Measurements from ENCODE around the gene TIFAB. TPM values are rescaled to one million over a fixed set of nuclear protein-coding genes. Genes with fewer than 3 reads are reported as not detected.

The TIFAB gene
- not detected in 5 replicates for total RNA-seq (2022; extraction: Qiagen RNA extraction)

GRCh38 chr5:135452321-135453030, at the start of gene TIFAB:
Gene TIFAB, minus strand, starts transcription at chr5:135452351. Its CDS starts 2,412 bp downstream, at chr5:135449939.

DNA sequence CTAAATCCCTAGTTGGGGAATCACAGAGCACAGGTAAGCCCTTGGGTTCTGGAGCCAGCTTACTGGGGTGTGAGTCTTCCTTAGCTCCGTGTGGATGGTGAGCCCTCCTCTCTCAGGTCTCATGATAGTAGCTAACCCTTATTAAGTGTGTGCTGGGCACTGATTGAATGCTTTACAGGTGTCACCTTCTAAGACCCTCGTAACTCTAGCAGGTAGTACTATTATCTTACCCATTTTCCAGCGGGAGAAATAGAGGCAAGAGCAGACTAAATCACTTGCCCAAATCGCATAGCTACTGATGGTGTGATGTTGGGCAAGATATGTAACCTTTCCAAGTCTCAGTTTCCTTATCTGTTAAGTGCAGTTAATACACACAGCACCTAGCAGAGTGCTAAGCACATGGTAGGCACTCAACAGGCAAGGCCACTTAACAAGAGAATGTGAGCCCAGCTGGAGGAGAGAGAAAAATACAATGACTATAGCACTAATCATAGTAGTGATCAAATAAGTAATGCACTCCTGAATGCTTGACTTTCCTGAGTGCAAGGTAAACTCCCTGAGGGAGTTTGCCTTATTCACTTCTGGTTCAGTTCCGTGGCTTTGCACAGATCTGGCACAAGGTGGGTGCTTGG, 4.7 kb downstream of the TIFAB start, which contains the start of gene DCANP1:
Gene DCANP1 (minus strand): TSS at position 51 of the 632 bp plus-strand sequence. CDS start 240 bp downstream, outside the sequence.

DNA sequence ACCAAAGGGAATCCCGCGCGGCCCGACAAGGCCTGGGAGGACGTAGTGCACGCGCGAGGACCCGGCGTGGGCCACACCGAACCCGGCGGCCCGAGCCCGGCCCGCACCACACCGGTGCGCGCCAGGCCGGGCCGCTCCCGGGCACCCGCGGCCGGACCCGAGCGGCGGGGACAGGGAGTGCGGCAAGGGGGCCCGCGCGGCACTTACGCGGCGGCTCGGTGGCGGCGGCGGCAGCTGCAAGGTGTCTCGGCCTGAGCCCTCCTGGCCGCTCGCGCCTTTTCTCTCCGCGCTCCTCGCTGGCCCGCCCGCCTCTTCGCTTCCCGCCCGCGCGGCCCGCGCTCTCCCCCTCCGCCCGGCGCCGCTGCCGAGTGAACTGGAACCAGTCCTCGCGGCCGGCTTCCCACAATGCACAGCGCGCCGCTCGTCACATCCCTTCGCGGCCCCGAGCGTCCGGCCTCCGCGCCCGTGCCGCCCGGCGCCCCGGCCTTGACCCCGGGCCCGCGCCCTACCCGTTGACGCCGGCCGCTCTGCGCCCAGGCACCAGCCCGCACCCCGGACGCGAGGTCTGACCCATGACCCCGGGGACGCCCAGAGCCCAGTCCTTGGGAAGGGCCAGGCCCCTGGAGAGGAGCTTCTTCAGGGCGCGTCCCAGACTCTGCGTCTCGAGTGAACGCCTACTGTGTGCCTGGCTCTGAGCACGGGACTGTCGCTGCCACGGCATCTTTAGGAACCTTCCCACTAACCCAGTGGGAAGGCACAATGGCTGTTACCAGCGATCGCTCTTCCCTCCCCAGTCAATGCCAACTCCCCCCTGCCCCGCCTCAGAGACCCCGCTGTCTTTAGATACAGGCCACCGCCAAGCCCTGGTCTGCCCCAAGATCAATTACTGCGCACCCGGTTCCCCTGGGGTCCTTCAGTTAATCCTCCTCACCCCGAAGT, 53.0 kb downstream of the TIFAB start, which contains the start of gene MACROH2A1:
Gene MACROH2A1 (minus strand): TSS at position 377 of the 939 bp plus-strand sequence. CDS start 10,138 bp downstream, outside the sequence.

Other genes with a start within 250 kb of the TIFAB start
- gene MACROH2A1, start 53.1 kb downstream of the TIFAB start, total RNA-seq (2022; extraction: Qiagen RNA extraction), result 173 to 206 TPM (median 203 TPM) in 5 replicates
- gene DCANP1, start 5.0 kb downstream of the TIFAB start, total RNA-seq (2022; extraction: Qiagen RNA extraction), result not detected in 5 replicates
- gene NEUROG1, start 83.6 kb upstream of the TIFAB start, total RNA-seq (2022; extraction: Qiagen RNA extraction), result not detected in 5 replicates
- gene CXCL14, start 126.6 kb upstream of the TIFAB start, total RNA-seq (2022; extraction: Qiagen RNA extraction), result 0.05 to 0.16 TPM (median 0.09 TPM) in 5 replicates

Measured in A549 treated with CORT108297 at 1 μM for 4 hours (cell line).